Kidney epithelial cell (primary cell): ENCODE data around the gene TASP1. TPM values are rescaled to one million over a fixed set of nuclear protein-coding genes. Genes with fewer than 3 reads are reported as not detected.

ENCODE experiments used
- DNase-seq: peaks from one replicate; pipeline ENCODE4 v3.0.0-alpha.2; 2010; ENCODE audit warnings: low read depth
- H3K27me3 ChIP-seq: 2 replicates; pipeline ENCODE4 v1.6.0; 2011; ENCODE audit warnings: low read length; ENCODE audit not compliant: control insufficient read depth, insufficient read depth
- H3K36me3 ChIP-seq: 2 replicates; pipeline ENCODE4 v1.5.1; 2011; ENCODE audit warnings: low read length; ENCODE audit not compliant: control insufficient read depth, insufficient read depth
- H3K4me3 ChIP-seq: 2 replicates; pipeline ENCODE4 v1.5.1; 2011; ENCODE audit warnings: low read depth, mild to moderate bottlenecking, control low read depth, low read length
- total RNA-seq: library from RNA; depleted of rRNA; stranded (reverse); fragments of >200 nt; gene quantifications from 2 replicates; pipeline ENCODE4 v1.2.3, GENCODE V29; 2015
- TF ChIP-seq, protein P1 (sequence below): IDR thresholded peaks from 2 replicates; pipeline ENCODE4 v1.5.1; 2011; ENCODE audit warnings: mild to moderate bottlenecking, moderate library complexity, low read length, control low read depth, inconsistent platforms; ENCODE audit not compliant: insufficient read depth, poor library complexity, severe bottlenecking

TASP1 gene
- total RNA-seq, 1 donor from 2014 or later, result 10.6 TPM

GRCh38 chr20:13457487-13457886 lies 181.2 kb downstream of the TASP1 start:
- Histone ChIP-seq H3K27me3 (no peaks in the 10 kb centered on the region), H3K4me3 (no peak overlapping the region), H3K36me3 (no peaks in the 10 kb centered on the region)
- DNase-seq, result no peak
- TF ChIP-seq, protein P1, sequence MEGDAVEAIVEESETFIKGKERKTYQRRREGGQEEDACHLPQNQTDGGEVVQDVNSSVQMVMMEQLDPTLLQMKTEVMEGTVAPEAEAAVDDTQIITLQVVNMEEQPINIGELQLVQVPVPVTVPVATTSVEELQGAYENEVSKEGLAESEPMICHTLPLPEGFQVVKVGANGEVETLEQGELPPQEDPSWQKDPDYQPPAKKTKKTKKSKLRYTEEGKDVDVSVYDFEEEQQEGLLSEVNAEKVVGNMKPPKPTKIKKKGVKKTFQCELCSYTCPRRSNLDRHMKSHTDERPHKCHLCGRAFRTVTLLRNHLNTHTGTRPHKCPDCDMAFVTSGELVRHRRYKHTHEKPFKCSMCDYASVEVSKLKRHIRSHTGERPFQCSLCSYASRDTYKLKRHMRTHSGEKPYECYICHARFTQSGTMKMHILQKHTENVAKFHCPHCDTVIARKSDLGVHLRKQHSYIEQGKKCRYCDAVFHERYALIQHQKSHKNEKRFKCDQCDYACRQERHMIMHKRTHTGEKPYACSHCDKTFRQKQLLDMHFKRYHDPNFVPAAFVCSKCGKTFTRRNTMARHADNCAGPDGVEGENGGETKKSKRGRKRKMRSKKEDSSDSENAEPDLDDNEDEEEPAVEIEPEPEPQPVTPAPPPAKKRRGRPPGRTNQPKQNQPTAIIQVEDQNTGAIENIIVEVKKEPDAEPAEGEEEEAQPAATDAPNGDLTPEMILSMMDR, result no peak

- TF ChIP-seq, protein P1, result no peak
- no peak overlapping the region for H3K4me3 ChIP-seq
- DNase-seq, result no peak
- no peaks in the 10 kb centered on the region for H3K27me3 ChIP-seq
- H3K36me3 ChIP-seq, result no peaks in the 10 kb centered on the region
Observed at GRCh38 chr20:13455713-13456112, 183.0 kb downstream of the TASP1 start.

GRCh38 chr20:13453367-13453766 lies 185.4 kb downstream of the TASP1 start:
- TF ChIP-seq, protein P1, result no peak
- no peak overlapping the region for H3K4me3 ChIP-seq
- DNase-seq, result no peak
- no peaks in the 10 kb centered on the region for H3K27me3 ChIP-seq
- no peaks in the 10 kb centered on the region for H3K36me3 ChIP-seq

- no peaks in the 10 kb centered on the region for H3K27me3 ChIP-seq
- no peaks in the 10 kb centered on the region for H3K36me3 ChIP-seq
- no peak overlapping the region for H3K4me3 ChIP-seq
- DNase-seq, result no peak
- TF ChIP-seq, protein P1, result no peak
Observed at GRCh38 chr20:13452470-13453124, 186.1 kb downstream of the TASP1 start.

- TF ChIP-seq, protein P1, result no peak
- no peaks in the 10 kb centered on the region for H3K27me3 ChIP-seq
- no peak for DNase-seq
- no peak overlapping the region for H3K4me3 ChIP-seq
- H3K36me3 ChIP-seq, result no peaks in the 10 kb centered on the region
Observed at GRCh38 chr20:13449868-13450434, 188.8 kb downstream of the TASP1 start.
